Pulmonary artery endothelial cell (primary cell): ENCODE measurements around the gene CDKN1C. TPM values are rescaled to one million over a fixed set of nuclear protein-coding genes. Genes with fewer than 3 reads are reported as not detected.

ENCODE experiments used
- DNase-seq: peaks from one replicate; pipeline ENCODE4 v3.0.0-alpha.2; 2011; ENCODE audit warnings: low read depth, low spot score
- total RNA-seq: library from RNA; depleted of rRNA; stranded (reverse); fragments of >200 nt; gene quantifications from 2 replicates; pipeline ENCODE4 v1.2.3, GENCODE V29; 2014

Gene CDKN1C
- total RNA-seq, 1 donor from 2014 or later, result 3.5 TPM

DNA sequence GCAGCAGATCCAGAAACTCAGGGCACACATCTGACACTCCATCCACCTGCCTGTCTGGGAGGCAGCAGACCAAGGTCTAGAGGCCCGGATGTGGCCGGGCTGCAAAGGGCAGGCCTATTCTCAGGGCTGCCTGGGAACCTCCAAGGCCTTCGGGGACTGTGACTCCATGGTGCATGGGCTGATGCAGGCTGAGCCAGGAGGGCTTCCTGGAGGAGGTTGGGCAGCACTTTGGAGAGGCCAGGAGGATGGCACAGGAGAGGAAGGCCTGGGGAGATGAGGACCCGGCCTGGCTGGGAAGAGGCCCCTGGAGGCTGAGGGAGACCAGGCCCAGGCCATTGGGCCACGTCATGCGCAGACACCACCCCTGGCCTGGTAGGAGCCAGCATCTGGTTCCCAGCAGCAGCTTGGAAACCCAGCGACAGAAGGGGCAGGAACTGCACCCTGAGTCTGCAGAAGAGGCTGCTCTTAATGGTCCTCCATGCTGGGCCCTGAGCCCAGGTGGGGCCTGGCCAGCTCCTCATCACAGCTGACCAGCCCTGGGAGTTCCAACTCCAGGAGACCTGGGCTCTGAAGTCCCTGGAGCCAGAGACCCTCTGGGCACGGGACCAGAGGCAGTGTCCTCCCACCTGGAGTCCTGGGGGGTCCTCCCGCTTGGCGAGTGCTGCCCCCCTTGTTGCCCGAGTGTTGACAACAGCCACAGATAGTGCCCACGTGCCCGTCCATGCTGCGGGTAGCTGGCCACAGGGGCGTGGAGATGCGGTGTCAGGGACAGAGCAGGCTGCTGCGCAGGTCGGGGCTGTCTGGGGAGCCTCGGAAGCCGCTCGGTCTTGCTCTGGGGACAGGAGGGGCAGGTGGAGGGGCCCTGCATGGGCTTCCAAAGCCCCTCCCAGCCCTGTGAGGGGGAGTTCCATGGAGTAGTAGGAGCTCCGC is 38.1 kb upstream of the CDKN1C start:
- no peak for DNase-seq

DNA sequence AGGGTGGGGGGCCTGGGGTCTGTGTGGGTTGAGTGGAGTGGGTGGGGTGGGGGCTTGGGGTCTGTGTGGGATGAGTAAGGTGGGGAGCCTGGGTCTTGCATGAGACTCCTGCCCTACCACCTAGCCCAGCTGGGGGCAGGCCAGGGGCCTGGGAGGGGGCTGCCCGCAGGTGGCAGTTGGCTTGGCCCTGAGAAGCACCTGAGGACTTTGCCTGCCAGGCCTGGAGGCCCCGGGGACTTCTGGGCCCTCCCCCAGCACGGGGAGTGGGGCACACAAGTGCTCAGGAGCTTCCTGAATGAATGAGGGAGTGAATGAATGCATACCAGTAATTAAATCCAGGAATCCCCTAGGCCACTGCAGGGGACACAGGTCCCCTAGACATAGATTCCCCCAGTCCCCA is 37.1 kb upstream of the CDKN1C start:
- no peak for DNase-seq

DNA sequence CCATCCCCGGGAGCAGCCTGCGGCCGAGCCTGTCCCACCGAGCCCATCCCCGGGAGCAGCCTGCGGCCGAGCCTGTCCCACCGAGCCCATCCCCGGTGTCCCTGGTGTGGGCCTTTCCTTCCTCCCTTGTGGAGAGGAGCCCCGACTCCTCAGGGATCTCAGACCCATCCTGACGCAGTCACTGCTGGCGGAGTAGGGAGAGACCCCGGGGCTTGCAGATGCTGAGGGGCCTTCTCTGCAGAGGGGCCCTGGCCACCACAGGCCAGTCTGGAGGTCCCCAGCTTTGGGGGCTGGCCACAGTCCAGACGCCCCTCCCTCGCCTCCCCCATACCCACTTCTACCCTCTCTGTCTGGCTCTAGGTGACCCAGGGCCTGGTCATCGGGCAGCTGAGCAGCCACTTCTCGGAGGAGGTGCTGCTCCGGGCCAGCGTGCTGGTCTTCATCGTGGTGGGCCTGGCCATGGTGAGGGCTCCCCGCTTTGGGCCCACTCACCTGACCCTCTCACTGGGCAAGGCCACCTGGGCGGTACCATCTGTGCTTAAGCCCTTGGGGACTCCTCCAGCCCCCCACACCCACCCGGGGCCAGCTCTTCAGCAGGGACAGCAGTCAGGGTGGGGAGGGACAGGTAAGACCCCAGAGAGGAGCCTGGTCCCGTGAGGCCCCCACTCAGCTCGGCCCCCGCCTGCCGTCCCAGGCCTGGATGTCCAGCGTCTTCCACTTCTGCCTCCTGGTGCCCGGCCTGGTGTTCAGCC is 36.3 kb upstream of the CDKN1C start:
- no peak for DNase-seq

DNA sequence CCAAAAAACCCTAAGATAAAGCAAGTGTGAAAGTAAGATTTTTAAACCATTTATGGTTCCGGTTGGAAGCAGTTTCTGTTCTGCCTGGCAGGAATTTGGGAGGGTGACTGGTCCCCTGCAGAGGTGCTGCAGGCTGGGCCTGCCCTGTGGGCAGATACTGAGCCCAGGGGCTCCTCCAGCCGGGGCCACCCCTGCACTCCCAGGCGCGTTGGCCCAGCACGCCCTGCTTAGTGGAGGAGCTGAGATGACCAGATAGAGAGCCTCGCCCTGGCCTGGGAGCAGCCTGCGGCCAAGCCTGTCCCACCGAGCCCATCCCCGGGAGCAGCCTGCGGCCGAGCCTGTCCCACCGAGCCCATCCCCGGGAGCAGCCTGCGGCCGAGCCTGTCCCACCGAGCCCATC is 35.7 kb upstream of the CDKN1C start:
- no peak for DNase-seq

GRCh38 chr11:2920343-2920742 is 34.8 kb upstream of the CDKN1C start:
- DNase-seq, result no peak

GRCh38 chr11:2919837-2920236 is 34.3 kb upstream of the CDKN1C start:
- no peak for DNase-seq

DNA sequence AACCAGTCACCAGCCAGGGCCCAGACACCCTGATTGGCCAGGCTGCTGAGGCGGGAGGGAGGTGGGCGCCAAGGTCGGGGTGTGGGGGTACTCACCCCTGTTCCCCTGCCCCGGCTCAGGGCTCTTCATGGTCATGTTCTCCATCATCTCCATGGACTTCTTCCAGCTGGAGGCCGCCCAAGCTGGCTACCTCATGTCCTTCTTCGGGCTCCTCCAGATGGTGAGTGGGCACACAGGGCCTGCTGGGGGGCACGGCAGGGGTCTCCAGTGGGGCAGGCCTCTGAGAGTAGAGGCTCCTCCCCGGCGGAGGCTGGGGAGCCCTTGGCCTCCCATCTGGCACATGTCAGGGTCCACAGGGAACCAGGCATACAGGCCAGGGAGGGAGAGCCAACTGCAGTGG is 33.6 kb upstream of the CDKN1C start:
- DNase-seq, result no peak

DNA sequence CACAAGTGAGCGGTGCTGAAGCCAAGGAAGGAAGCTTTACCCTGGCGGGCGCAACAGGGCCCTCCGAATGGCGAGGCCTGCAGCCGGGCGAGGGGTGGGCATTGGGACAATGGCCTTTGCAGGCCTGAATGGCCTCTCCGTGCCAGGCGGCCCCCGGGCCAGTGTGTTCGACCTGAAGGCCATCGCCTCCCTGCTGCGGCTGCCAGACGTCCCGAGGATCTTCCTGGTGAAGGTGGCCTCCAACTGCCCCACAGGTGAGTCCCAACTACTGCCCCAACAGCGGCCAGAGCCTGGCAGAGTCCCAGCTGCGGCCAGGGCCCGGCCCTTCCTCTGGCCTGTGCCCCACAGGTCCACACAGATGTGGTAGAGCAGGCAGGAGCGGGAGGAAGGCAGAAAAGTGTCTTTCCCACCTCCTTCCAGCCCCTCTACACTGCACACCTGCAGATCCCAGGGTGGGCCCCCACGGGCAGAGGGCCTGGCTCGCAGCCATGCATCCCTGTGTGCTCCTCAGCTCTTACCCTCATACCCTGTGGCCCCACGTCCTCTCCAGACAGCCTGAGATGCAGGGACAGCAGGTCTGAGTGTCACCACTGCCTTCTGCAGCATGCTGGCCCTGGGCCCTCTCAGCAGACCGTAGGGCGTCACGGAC is 32.4 kb upstream of the CDKN1C start:
- DNase-seq, result no peak

- DNase-seq, result no peak
These were observed 31.5 kb upstream of the CDKN1C start for GRCh38 chr11:2916892-2917645.

GRCh38 chr11:2916114-2916891 is 30.7 kb upstream of the CDKN1C start:
- no peak for DNase-seq

DNA sequence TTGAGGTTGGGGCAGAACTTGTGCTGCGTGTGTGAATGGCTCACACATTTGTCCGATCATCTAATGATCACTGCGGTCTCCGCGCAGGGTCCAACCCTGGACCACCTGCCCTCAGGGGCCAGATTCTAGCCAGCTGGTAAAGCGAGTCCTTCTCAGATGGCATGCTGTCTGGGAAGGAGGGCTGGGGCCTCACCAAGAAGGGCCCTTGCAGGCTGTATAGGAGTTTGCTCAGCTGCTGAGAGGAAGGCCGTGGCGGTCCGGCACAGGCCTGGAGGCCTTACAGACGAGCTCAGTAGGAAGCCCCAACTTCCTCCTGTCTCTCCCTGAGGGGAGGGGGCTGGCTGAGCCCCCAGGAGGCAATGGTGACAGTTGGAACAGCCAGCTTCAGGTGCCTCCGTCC is 29.9 kb upstream of the CDKN1C start:
- no peak for DNase-seq

GRCh38 chr11:2914455-2915195 is 29.1 kb upstream of the CDKN1C start:
- DNase-seq, result no peak

DNA sequence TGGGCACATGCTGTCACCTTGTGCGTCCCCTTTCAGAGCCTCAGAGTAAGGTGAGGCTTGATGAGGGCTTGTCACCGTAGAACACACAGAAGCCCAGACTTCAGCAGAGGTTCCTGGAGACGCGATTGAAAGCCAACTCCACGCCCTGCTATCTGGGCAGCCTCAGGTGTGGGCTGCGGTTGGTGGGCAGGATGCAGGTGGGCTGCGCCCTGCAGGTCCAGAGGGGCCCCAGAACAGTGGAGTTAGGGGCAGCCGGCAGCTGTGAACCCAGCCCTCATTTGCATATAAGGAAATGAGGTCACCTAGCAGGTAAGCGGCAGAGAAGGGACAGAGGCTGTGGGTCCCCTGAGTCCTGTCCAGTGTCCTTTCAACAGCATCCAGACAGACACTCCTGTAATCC is 28.2 kb upstream of the CDKN1C start:
- DNase-seq, result no peak

DNA sequence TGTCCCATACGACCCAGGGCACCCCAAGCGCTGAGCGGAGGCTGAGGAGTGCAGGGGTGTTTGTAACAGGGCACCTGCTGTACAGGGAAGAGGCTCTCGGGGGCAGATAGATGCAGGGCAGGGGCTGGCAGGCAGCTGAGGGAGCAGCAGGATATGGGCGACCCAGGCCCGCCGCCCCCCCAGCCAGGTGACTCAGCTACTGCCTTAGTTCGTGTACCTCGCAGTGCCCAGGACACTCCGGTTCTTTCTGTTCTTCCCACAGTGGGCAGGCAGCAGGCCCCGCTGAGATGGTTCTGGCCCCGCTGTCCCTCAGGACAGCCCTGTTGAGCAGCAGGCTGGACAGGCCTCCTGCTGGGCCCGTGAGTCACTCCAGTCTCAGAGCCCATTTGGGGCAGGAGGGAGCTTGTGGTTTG is 27.4 kb upstream of the CDKN1C start:
- no peak for DNase-seq

- no peak for DNase-seq
These were observed 26.9 kb upstream of the CDKN1C start for GRCh38 chr11:2912498-2912897.

DNA sequence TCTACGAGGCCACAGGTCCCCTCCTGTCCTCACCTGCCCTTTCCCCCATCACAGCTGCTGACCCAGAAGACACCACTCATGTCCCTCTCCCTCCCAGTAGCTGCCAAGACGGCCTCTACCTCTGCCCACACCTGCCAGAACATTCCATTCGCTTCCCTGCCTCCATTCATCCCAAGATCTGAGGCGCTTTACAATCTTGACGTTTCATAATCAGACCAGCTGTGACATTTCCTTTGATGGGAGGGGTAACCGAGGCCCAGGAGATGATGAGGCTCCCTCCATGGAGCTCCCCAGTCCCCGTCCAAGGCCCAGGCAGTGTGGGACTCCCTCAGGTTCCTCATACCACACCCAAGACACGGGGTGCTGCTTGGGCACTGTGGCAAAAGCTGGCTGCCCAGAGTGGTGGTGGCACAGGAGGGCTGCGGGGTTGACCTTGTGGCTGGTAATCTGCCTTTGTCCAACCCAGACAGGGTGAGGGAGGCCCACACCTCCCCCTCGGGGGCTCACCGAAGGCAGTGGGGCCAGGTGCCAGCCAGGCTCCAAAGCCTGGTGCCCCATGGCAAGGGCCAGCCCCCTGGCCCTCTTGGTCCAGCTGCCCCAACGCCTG is 26.3 kb upstream of the CDKN1C start:
- no peak for DNase-seq

GRCh38 chr11:2911088-2911784 is 25.7 kb upstream of the CDKN1C start:
- DNase-seq, result no peak

DNA sequence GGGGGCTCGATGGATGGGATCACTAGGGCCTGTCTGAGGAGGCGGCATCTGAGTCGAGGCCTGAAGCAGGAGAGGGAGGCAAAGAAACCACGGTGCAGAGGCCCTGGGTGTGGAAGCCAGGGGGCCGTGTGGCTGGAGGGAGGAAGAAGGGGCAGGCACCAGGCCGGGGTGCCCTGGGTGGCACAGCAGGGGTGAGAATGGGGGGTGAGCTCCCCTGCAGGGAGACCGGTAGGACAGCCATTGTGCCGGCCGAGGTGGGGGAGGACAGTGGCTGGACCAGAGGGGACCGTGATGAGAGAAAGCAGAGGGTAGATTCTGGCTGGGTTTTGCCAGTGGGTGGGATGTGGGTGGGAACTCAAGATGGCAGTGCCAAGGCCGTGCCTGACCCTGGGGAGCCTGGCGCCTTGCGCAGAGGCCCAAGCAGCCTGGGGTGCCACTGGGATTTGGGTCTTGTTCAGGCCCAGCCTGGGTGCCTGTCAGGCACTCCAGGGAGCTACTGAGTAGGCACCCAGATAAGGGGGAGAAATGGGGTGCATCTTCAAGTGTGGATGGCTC is 24.9 kb upstream of the CDKN1C start:
- DNase-seq, result no peak
